IMR-90 (cell line): ENCODE measurements around the gene ACO1. TPM values are rescaled to one million over a fixed set of nuclear protein-coding genes. Genes with fewer than 3 reads are reported as not detected.

ENCODE experiments used
- ATAC-seq: fragments of 200-7000 bp; cut with Tn5 transposase; 2 replicates; pipeline ENCODE4 v1.9.1; 2020; ENCODE audit warnings: low read depth, mild to moderate bottlenecking, moderate library complexity
- BruUV-seq: library from RNA; stranded (reverse); fragments of 400-500 nt; replicated peaks from 2 replicates; lab custom pipeline; 2021; lab: Mats Ljungman, UMichigan
- CTCF ChIA-PET: fragments of 300-600 bp; formaldehyde crosslinking; extraction: SDS; loops from one replicate; lab custom pipeline; 2021; ENCODE audit warnings: antibody characterized with exemption; lab: Yijun Ruan, JAX
- POLR2A ChIA-PET: fragments of 300-600 bp; sonication (Branson Sonifier 250); formaldehyde crosslinking; loops from one replicate; lab custom pipeline; 2022; ENCODE audit warnings: antibody characterized with exemption; ENCODE audit not compliant: unreplicated experiment; lab: Charles Lee
- DNase-seq: peaks from one replicate; pipeline ENCODE4 v3.0.0; 2013
- H2AFZ ChIP-seq: replicated peaks from 2 replicates; pipeline ENCODE3; 2013; ENCODE audit warnings: low read length, mild to moderate bottlenecking; ENCODE audit not compliant: poor library complexity
- H2AK5ac ChIP-seq: 2 replicates; pipeline ENCODE4 v1.6.1; 2013; ENCODE audit warnings: low read depth, low read length, inconsistent platforms
- H2AK9ac ChIP-seq: replicated peaks from 2 replicates; pipeline ENCODE3; 2013; ENCODE audit warnings: mild to moderate bottlenecking, low read depth, low read length, moderate library complexity; ENCODE audit not compliant: poor library complexity
- H2BK120ac ChIP-seq: 2 replicates; pipeline ENCODE4 v1.6.1; 2013; ENCODE audit warnings: low read depth, low read length, inconsistent platforms
- H2BK15ac ChIP-seq: 3 replicates; pipeline ENCODE4 v1.6.1; 2013; ENCODE audit warnings: low read depth, low read length, inconsistent platforms
- H2BK20ac ChIP-seq: 2 replicates; pipeline ENCODE4 v1.6.1; 2013; ENCODE audit warnings: low read depth, mild to moderate bottlenecking, inconsistent platforms, low read length, moderate library complexity
- H2BK5ac ChIP-seq: 2 replicates; pipeline ENCODE4 v1.6.1; 2013; ENCODE audit warnings: mild to moderate bottlenecking, low read depth, low read length, inconsistent platforms; ENCODE audit not compliant: poor library complexity, severe bottlenecking
- H3K14ac ChIP-seq: replicated peaks from 2 replicates; pipeline ENCODE4 v1.6.1; 2013; ENCODE audit warnings: low read depth, low read length, inconsistent platforms
- H3K18ac ChIP-seq: 2 replicates; pipeline ENCODE4 v1.6.1; 2013; ENCODE audit warnings: low read depth, low read length, control low read depth
- H3K23ac ChIP-seq: 2 replicates; pipeline ENCODE4 v1.6.1; 2013; ENCODE audit warnings: low read depth, low read length, inconsistent platforms
- H3K27ac ChIP-seq: 2 replicates; pipeline ENCODE4 v1.5.1; 2013; ENCODE audit warnings: mild to moderate bottlenecking, control low read depth, low read length; ENCODE audit not compliant: insufficient read depth
- H3K27me3 ChIP-seq: 2 replicates; pipeline ENCODE4 v1.6.1; 2013; ENCODE audit warnings: low read length; ENCODE audit not compliant: control insufficient read depth, insufficient read depth
- H3K36me3 ChIP-seq: 2 replicates; pipeline ENCODE4 v1.6.1; 2013; ENCODE audit warnings: low read length, mixed read lengths; ENCODE audit not compliant: control insufficient read depth, insufficient read depth
- H3K4ac ChIP-seq: 2 replicates; pipeline ENCODE4 v1.6.1; 2013; ENCODE audit warnings: low read depth, low read length, inconsistent platforms
- H3K4me1 ChIP-seq: 2 replicates; pipeline ENCODE4 v1.6.1; 2013; ENCODE audit warnings: low read length, mixed read lengths; ENCODE audit not compliant: control insufficient read depth, insufficient read depth
- H3K4me2 ChIP-seq: 2 replicates; pipeline ENCODE4 v1.6.1; 2013; ENCODE audit warnings: low read depth, mild to moderate bottlenecking, control low read depth, low read length, moderate library complexity
- H3K4me3 ChIP-seq: 2 replicates; pipeline ENCODE4 v1.5.1; 2013; ENCODE audit warnings: low read depth, mild to moderate bottlenecking, control low read depth, low read length, moderate library complexity; ENCODE audit not compliant: insufficient read depth
- H3K56ac ChIP-seq: 2 replicates; pipeline ENCODE4 v1.6.1; 2013; ENCODE audit warnings: low read length, inconsistent platforms; ENCODE audit not compliant: insufficient read depth; ENCODE audit errors: extremely low read depth
- H3K79me1 ChIP-seq, 2 experiments: 2 replicates each; pipeline ENCODE4 v1.6.1; 2013; ENCODE audit warnings: low read length in 2 of 2, inconsistent platforms in 1 of 2, low read depth in 1 of 2
- H3K9ac ChIP-seq: 2 replicates; pipeline ENCODE4 v1.6.1; 2013; ENCODE audit warnings: low read depth, low read length, control low read depth
- H3K9me1 ChIP-seq: 2 replicates; pipeline ENCODE4 v1.6.1; 2013; ENCODE audit warnings: low read length, inconsistent platforms; ENCODE audit not compliant: insufficient read depth
- H3K9me3 ChIP-seq: 2 replicates; pipeline ENCODE4 v1.6.1; 2013; ENCODE audit warnings: low read length; ENCODE audit not compliant: control insufficient read depth, insufficient read depth
- H4K20me1 ChIP-seq: 2 replicates; pipeline ENCODE4 v1.6.1; 2013; ENCODE audit warnings: low read length, inconsistent platforms; ENCODE audit not compliant: insufficient read depth
- H4K5ac ChIP-seq: 2 replicates; pipeline ENCODE4 v1.6.1; 2013; ENCODE audit warnings: mild to moderate bottlenecking, low read depth, low read length, control low read depth
- H4K8ac ChIP-seq, 2 experiments: 2 replicates each; pipeline ENCODE4 v1.6.1; 2013; ENCODE audit warnings: low read depth in 2 of 2, low read length in 2 of 2, control low read depth in 1 of 2, inconsistent platforms in 1 of 2
- H4K91ac ChIP-seq: 2 replicates; pipeline ENCODE4 v1.6.1; 2013; ENCODE audit warnings: low read depth, low read length, inconsistent platforms; ENCODE audit not compliant: insufficient read depth
- BHLHE40 ChIP-seq: fragments of 150-350 bp; IDR thresholded peaks from 2 replicates; pipeline ENCODE4 v1.6.1; 2016; ENCODE audit warnings: mild to moderate bottlenecking, low read depth, low read length
- CHD1 ChIP-seq: IDR thresholded peaks from 2 replicates; pipeline ENCODE4 v1.6.1; 2012; ENCODE audit warnings: low read depth, low read length, improper control_type of control experiment
- NFE2L2 ChIP-seq: fragments of 150-350 bp; IDR thresholded peaks from 2 replicates; pipeline ENCODE4 v1.6.1; 2016; ENCODE audit warnings: low read depth, mild to moderate bottlenecking, low read length
- WGBS, 2 experiments: methylation state at CpG; one replicate each; pipeline versions ENCODE4 v1.1.5 to v1.1.7; 2013; ENCODE audit warnings: missing lambda C conversion rate in 2 of 2; ENCODE audit not compliant: insufficient read length in 1 of 2; ENCODE audit errors: extremely low coverage in 2 of 2; 5-methylcytosine and 5-hydroxymethylcytosine counted together
- dilution Hi-C: fragments of 300-500 bp; cut with HindIII; formaldehyde crosslinking; loops from one replicate; pipeline ENCODE4 v1.14.3; 2018; ENCODE audit warnings: low sequenced_read_pairs; ENCODE audit not compliant: unreplicated experiment
- in situ Hi-C: fragments of 300-500 bp; cut with MboI; formaldehyde crosslinking; loops from 3 replicates; pipeline ENCODE4 v1.14.3; 2019; ENCODE audit warnings: low sequenced_read_pairs, inconsistent platforms, mixed read lengths
- intact Hi-C: fragments of 100-400 bp; cut with micrococcal nuclease; formaldehyde crosslinking; loops from 2 replicates; pipeline ENCODE4 v1.10.0; 2022
- polyA plus RNA-seq, 3 experiments: library from polyadenylated mRNA; depleted of rRNA; stranded (reverse); fragments of >200 nt; gene quantifications; 2 replicates each; pipeline ENCODE4 v1.2.3, GENCODE V29; 2012; ENCODE audit warnings: low replicate concordance in 1 of 3
- total RNA-seq: library from RNA; depleted of rRNA; stranded (reverse); fragments of >200 nt; gene quantifications from 2 replicates; pipeline ENCODE4 v1.2.3, GENCODE V29; 2012

ACO1 gene
- total and polyA plus RNA-seq, 2 of the 4 experiments (the other 2 are of a cell fraction), result 85.9 to 158 TPM

DNA sequence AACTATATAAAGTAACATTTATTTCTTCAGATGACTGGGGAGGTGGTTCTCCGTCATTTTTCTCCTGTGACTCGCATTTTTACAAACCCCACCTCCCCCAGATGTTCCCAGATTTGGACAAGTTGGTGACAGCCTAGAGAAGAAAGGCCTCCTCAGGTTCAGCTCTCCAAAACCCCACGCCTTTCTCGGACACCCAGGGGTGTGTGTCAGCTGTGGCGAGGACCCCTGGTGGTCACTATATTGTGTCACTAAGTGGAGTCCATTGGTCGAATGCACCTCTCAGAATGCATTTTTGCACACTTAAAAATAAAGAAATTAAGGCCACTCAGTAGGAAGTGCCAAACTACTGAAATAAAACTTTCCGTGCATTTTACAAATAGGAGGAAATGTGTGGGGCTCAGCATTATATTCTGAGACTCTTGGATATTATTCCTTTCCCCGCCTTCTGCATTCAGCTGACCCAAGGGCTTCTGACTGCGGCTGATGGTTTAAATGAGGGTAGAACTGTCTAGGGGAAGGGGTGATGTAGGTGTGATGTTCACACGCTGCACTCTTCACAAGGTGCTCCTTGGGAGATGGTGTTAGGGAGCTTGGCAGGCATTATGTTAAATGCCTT lies 47.6 kb downstream of the ACO1 start (continued):
- no peak for TF ChIP-seq NFE2L2

DNA sequence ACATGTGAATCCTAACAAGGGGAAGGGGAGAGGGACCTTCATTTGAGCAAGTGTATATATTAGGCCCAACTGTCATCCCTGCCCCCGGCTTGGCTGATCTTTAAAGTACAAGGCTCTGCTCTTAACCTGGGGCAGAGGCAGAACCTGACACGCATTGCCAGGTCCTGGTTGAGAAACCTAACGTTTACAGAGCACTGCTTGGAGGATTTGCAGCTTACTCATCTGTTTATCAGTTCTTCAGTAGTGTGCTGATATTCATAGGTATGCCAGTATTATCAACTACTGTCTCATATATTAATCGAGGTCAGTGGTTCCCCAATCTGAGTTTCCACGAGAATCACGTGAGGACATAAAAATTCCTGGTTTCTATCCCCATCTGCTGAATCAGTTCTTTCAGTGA lies 50.4 kb downstream of the ACO1 start:
- in situ Hi-C loops (no loop called here), intact Hi-C loops (loop anchor here (5.0 kb wide), 1 partner anchor 137 kb away; the partner anchor contains the start of gene NDUFB6)

More for the DNA sequence above, 50.4 kb downstream of the ACO1 start:
- Histone ChIP-seq H4K20me1 (no peaks in the 10 kb centered on the region), H2BK5ac (peak overlapping the region; percentile 77), H2BK15ac (no peak overlapping the region), H3K56ac (no peak overlapping the region), H3K79me1 (peaks cover 16 to 43% of the 10 kb centered on the region in 2 experiments), H2AK5ac (peak overlapping the region; percentile 43; the same call in 1 of the 2 replicates), H3K9ac (0 out of 2 replicates have a peak overlapping the region, but pooled peaks have one; percentile 36), H4K8ac (peak overlapping the region in 1 of 2 experiments; percentile 50; a peak in 1 of 4 replicates), H3K4me2 (no peak overlapping the region), H3K9me1 (peaks cover 15% of the 10 kb centered on the region), H3K14ac (no peak overlapping the region), H2AFZ (no peak overlapping the region), H3K18ac (peak overlapping the region; percentile 77; the same call in 1 of the 2 replicates), H2AK9ac (no peak overlapping the region), H4K5ac (peak overlapping the region; percentile 55; the same call in 1 of the 2 replicates), H2BK120ac (no peak overlapping the region), H3K23ac (no peak overlapping the region), H3K27ac (peak overlapping the region; percentile 43; the same call in 1 of the 2 replicates), H2BK20ac (no peak overlapping the region), H3K27me3 (no peaks in the 10 kb centered on the region), H4K91ac (peak overlapping the region; percentile 4; the same call in 1 of the 2 replicates), H3K4me3 (no peak overlapping the region), H3K9me3 (no peaks in the 10 kb centered on the region), H3K4me1 (peaks cover 24% of the 10 kb centered on the region), H3K36me3 (peaks cover 70% of the 10 kb centered on the region), H3K4ac (peak overlapping the region; percentile 14; the same call in 1 of the 2 replicates)
- peak; percentile 59 for DNase-seq
- ATAC-seq, result peak; percentile 23; the same call in 1 of the 2 replicates
- dilution Hi-C loops, result loop anchor here (25.0 kb wide), 1 partner anchor 127 kb away; the partner anchor contains the start of genes NDUFB6, SMIM27 and TOPORS
- WGBS, 2 experiments, result no CpG with 5 or more reads among the region's 6 CpGs
- TF ChIP-seq CHD1, result no peak
- peak; percentile 16; the same call in 1 of the 2 replicates for TF ChIP-seq BHLHE40
- POLR2A ChIA-PET, result no interaction called here
- CTCF ChIA-PET, result no interaction called here
- no TSS peak for BruUV-seq
